Memory B cell (primary cell): ENCODE measurements around the gene OR2B3.

ENCODE experiments used
- ATAC-seq: fragments of 150-1000 bp; cut with Tn5 transposase; 2 replicates; pipeline ENCODE4 v1.10.0; 2021; ENCODE audit warnings: low read depth, mild to moderate bottlenecking, moderate library complexity
- DNase-seq, 2 donors: peaks; one replicate each; pipeline ENCODE4 v3.0.0; 2022; ENCODE audit warnings: low spot score in 2 of 2
- H3K27ac Mint-ChIP-seq: one replicate; pipeline ENCODE4 v1.8.0; 2022; ENCODE audit warnings: mild to moderate bottlenecking, moderate library complexity, mixed read lengths
- H3K27me3 Mint-ChIP-seq: one replicate; pipeline ENCODE4 v1.8.0; 2022; ENCODE audit warnings: mixed read lengths
- H3K36me3 Mint-ChIP-seq: one replicate; pipeline ENCODE4 v1.8.0; 2022; ENCODE audit warnings: mild to moderate bottlenecking, mixed read lengths
- H3K4me1 Mint-ChIP-seq: one replicate; pipeline ENCODE4 v1.8.0; 2022; ENCODE audit warnings: mixed read lengths
- H3K4me3 Mint-ChIP-seq: one replicate; pipeline ENCODE4 v1.8.0; 2022; ENCODE audit warnings: mild to moderate bottlenecking, moderate library complexity, mixed read lengths
- H3K9me3 Mint-ChIP-seq: one replicate; pipeline ENCODE4 v1.8.0; 2022; ENCODE audit warnings: mixed read lengths

The OR2B3 gene

GRCh38 chr6:29051680-29052079 lies 35.4 kb downstream of the OR2B3 start:
- peaks cover 10% of the 10 kb centered on the region for H3K9me3 Mint-ChIP-seq
- no peak for ATAC-seq
- peaks cover 4% of the 10 kb centered on the region for H3K27me3 Mint-ChIP-seq
- no peak overlapping the region for H3K4me3 Mint-ChIP-seq
- H3K36me3 Mint-ChIP-seq: no peaks in the 10 kb centered on the region
- no peak overlapping the region for H3K27ac Mint-ChIP-seq
- H3K4me1 Mint-ChIP-seq: no peaks in the 10 kb centered on the region
- DNase-seq: no peak

GRCh38 chr6:29045075-29045474 lies 42.0 kb downstream of the OR2B3 start, which contains the start of gene OR2W1:
OR2W1 (minus strand) TSS chr6:29045175; CDS start chr6:29045175, 0 bp downstream.
- peaks cover 17% of the 10 kb centered on the region for H3K27me3 Mint-ChIP-seq
- H3K4me1 Mint-ChIP-seq: no peaks in the 10 kb centered on the region
- ATAC-seq: no peak
- H3K9me3 Mint-ChIP-seq: peaks cover 2% of the 10 kb centered on the region
- no peaks in the 10 kb centered on the region for H3K36me3 Mint-ChIP-seq
- H3K4me3 Mint-ChIP-seq: no peak within 1 kb of the TSS
- no peak for DNase-seq
- no peak within 1 kb of the TSS for H3K27ac Mint-ChIP-seq
